ENCODE measurements around the gene AMFR.

DNA sequence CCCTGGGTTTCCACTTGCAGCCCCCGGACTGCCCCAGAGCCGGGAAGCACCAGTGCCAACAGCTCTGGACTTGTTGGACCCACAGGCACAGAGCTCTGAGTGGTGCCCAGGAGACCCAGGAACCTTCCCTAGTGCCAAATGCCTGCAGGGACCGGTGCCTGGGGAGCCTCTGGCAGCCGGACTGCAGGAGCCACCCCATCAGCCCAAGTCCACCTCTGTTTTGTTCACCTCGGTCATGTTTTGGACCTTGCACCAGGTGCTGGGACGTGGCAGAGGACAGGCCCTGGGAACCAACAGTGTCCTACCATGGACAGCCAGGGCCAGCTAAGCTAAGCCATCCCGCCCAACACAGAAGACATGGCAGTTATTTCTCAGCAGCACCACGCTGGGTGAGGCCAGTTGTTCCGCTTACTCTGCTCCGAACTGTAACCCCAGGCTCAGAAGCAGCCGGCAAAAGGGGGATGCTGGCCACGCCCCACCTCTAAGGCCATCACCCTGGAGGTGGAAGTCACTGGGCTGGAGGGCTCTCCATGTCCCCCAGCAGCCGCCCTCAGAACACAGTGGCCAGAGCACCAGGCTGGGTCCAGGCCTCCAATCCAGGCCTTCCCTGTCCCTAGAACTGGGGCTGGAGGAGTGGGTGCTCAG lies 79.8 kb downstream of the AMFR start:
- TF ChIP-seq, protein P1, sequence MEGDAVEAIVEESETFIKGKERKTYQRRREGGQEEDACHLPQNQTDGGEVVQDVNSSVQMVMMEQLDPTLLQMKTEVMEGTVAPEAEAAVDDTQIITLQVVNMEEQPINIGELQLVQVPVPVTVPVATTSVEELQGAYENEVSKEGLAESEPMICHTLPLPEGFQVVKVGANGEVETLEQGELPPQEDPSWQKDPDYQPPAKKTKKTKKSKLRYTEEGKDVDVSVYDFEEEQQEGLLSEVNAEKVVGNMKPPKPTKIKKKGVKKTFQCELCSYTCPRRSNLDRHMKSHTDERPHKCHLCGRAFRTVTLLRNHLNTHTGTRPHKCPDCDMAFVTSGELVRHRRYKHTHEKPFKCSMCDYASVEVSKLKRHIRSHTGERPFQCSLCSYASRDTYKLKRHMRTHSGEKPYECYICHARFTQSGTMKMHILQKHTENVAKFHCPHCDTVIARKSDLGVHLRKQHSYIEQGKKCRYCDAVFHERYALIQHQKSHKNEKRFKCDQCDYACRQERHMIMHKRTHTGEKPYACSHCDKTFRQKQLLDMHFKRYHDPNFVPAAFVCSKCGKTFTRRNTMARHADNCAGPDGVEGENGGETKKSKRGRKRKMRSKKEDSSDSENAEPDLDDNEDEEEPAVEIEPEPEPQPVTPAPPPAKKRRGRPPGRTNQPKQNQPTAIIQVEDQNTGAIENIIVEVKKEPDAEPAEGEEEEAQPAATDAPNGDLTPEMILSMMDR (optimal IDR thresholded peaks at IDR 0.05 in 1 of 3, IDR thresholded peaks at IDR 0.05 in 1 of 3, conservative IDR thresholded peaks at IDR 0.05 in 1 of 3; ENCODE audit: extremely low read depth in 1 of 3, insufficient read depth in 2 of 3, low read length in 3 of 3), result no peak
- TF ChIP-seq EZH2 (IDR thresholded peaks at IDR 0.05; ENCODE audit: low read length), result no peak

Data from keratinocyte (primary cell).